T-cell (primary cell): Measurements from ENCODE around the gene PRKAR1B. TPM values are rescaled to one million over a fixed set of nuclear protein-coding genes. Genes with fewer than 3 reads are reported as not detected.

ENCODE experiments used
- ATAC-seq, 4 experiments: fragments of 200-7000 bp in 3 of 4; fragments of 150-1000 bp in 1 of 4; cut with Tn5 transposase; replicated peaks in 1 of 4; 1 replicate in 3 of 4; 2 replicates in 1 of 4; pipeline ENCODE4 v1.10.0; 2021; ENCODE audit warnings: moderate library complexity in 3 of 4, mild to moderate bottlenecking in 2 of 4, moderate number of reproducible peaks in 1 of 4
- CTCF ChIA-PET, 2 donors: fragments of 300-600 bp; sonication (Branson Sonifier 250); formaldehyde crosslinking; loops; one replicate each; lab custom pipeline; 2022; ENCODE audit warnings: antibody characterized with exemption in 2 of 2; lab: Charles Lee
- POLR2A ChIA-PET, 2 donors: fragments of 300-600 bp; sonication (Branson Sonifier 250); formaldehyde crosslinking; loops; one replicate each; lab custom pipeline; 2022; ENCODE audit warnings: antibody characterized with exemption in 2 of 2; lab: Charles Lee
- DNase-seq, 35 experiments: peaks; one replicate each; pipeline versions ENCODE4 v3.0.0 to v3.0.0-alpha.2; 2013 to 2023
- H3K27ac ChIP-seq: one replicate; pipeline ENCODE4 v1.5.1; 2013; ENCODE audit warnings: low read length
- H3K27me3 ChIP-seq, 2 experiments: replicated peaks in 1 of 2; 1 replicate in 1 of 2; 2 replicates in 1 of 2; pipeline versions ENCODE4 v1.6.1 to v1.7.0; 2013; ENCODE audit warnings: low read length in 1 of 2, mixed read lengths in 1 of 2; ENCODE audit not compliant: control insufficient read depth in 2 of 2, insufficient read depth in 2 of 2; ENCODE audit errors: extremely low read depth in 1 of 2
- H3K36me3 ChIP-seq, 2 donors: 1 replicate in 1 of 2; 2 replicates in 1 of 2; pipeline versions ENCODE4 v1.6.1 to v1.7.0; 2013; ENCODE audit warnings: low read length in 1 of 2; ENCODE audit not compliant: control insufficient read depth in 2 of 2, insufficient read depth in 1 of 2; ENCODE audit errors: extremely low read depth in 1 of 2
- H3K4me1 ChIP-seq, 2 experiments: 1 replicate in 1 of 2; 2 replicates in 1 of 2; pipeline versions ENCODE4 v1.6.1 to v1.7.0; 2013; ENCODE audit warnings: low read length in 2 of 2, mixed read lengths in 1 of 2; ENCODE audit not compliant: insufficient read depth in 2 of 2, control insufficient read depth in 1 of 2; ENCODE audit errors: extremely low read depth in 1 of 2
- H3K4me3 ChIP-seq, 2 donors: 1 replicate in 1 of 2; 2 replicates in 1 of 2; pipeline versions ENCODE4 v1.5.1 to v1.7.0; 2013; ENCODE audit warnings: mild to moderate bottlenecking in 2 of 2, low read length in 1 of 2, moderate library complexity in 1 of 2; ENCODE audit not compliant: control insufficient read depth in 1 of 2; ENCODE audit errors: extremely low read depth in 1 of 2
- H3K9me3 ChIP-seq: 2 replicates; pipeline ENCODE4 v1.7.0; 2013
- H3K27ac Mint-ChIP-seq, 2 donors: one replicate each; pipeline ENCODE4 v1.8.0; 2020 to 2021; ENCODE audit warnings: mild to moderate bottlenecking in 2 of 2, mixed read lengths in 2 of 2
- H3K27me3 Mint-ChIP-seq, 2 donors: one replicate each; pipeline ENCODE4 v1.8.0; 2021 to 2022; ENCODE audit warnings: mixed read lengths in 2 of 2
- H3K36me3 Mint-ChIP-seq: one replicate; pipeline ENCODE4 v1.8.0; 2021; ENCODE audit warnings: mixed read lengths
- H3K4me1 Mint-ChIP-seq, 3 donors: one replicate each; pipeline ENCODE4 v1.8.0; 2020 to 2022; ENCODE audit warnings: mixed read lengths in 3 of 3, mild to moderate bottlenecking in 1 of 3
- H3K4me3 Mint-ChIP-seq, 3 donors: one replicate each; pipeline ENCODE4 v1.8.0; 2020 to 2022; ENCODE audit warnings: mild to moderate bottlenecking in 3 of 3, mixed read lengths in 3 of 3, moderate library complexity in 3 of 3
- H3K9me3 Mint-ChIP-seq, 3 donors: one replicate each; pipeline ENCODE4 v1.8.0; 2020 to 2022; ENCODE audit warnings: mixed read lengths in 3 of 3
- WGBS: methylation state at CpG from one replicate; pipeline ENCODE4 v1.1.5; 2013; ENCODE audit warnings: missing lambda C conversion rate; ENCODE audit not compliant: insufficient coverage; 5-methylcytosine and 5-hydroxymethylcytosine counted together
- total RNA-seq, 35 experiments: library from RNA in 6 of 35; stranded (reverse) in 6 of 35; fragments of 120-200 nt in 1 of 35; gene quantifications; one replicate each; pipeline versions ENCODE4 v1.2.1 to v1.2.4 and lab custom pipeline; 2013 to 2026

Gene PRKAR1B
- total RNA-seq, 5 donors from 2014 or later (not counting 1 experiment from before 2014, with no cell fraction given), result 20.7 to 35.4 (median 24.4) TPM

GRCh38 chr7:569071-569855 is 157.8 kb downstream of the PRKAR1B start:
- CTCF ChIA-PET, result no interaction called here
- no peak overlapping the region for H3K4me3 ChIP-seq
- DNase-seq (no peak), ATAC-seq (no peak)
- H3K27ac Mint-ChIP-seq, result no peak overlapping the region
- H3K27me3 Mint-ChIP-seq, result no peaks in the 10 kb centered on the region
- no peak overlapping the region for H3K4me3 Mint-ChIP-seq
- POLR2A ChIA-PET, result interaction anchor here in 1 of 2 donors (0.5 kb wide), 1 partner anchor 102 kb away, joined by 3 read pairs; no protein-coding TSS in a partner anchor
- no peaks in the 10 kb centered on the region for H3K9me3 Mint-ChIP-seq
- H3K9me3 ChIP-seq, result no peaks in the 10 kb centered on the region
- no peak overlapping the region for H3K27ac ChIP-seq
- no peaks in the 10 kb centered on the region for H3K4me1 Mint-ChIP-seq
- no peaks in the 10 kb centered on the region for H3K27me3 ChIP-seq
- peaks cover 0 to 8% of the 10 kb centered on the region in 2 donors for H3K36me3 ChIP-seq
- H3K36me3 Mint-ChIP-seq, result peaks cover 3% of the 10 kb centered on the region
- H3K4me1 ChIP-seq, result no peaks in the 10 kb centered on the region
- WGBS, result 92% methylated on average over 28 of the region's 30 CpGs

DNA sequence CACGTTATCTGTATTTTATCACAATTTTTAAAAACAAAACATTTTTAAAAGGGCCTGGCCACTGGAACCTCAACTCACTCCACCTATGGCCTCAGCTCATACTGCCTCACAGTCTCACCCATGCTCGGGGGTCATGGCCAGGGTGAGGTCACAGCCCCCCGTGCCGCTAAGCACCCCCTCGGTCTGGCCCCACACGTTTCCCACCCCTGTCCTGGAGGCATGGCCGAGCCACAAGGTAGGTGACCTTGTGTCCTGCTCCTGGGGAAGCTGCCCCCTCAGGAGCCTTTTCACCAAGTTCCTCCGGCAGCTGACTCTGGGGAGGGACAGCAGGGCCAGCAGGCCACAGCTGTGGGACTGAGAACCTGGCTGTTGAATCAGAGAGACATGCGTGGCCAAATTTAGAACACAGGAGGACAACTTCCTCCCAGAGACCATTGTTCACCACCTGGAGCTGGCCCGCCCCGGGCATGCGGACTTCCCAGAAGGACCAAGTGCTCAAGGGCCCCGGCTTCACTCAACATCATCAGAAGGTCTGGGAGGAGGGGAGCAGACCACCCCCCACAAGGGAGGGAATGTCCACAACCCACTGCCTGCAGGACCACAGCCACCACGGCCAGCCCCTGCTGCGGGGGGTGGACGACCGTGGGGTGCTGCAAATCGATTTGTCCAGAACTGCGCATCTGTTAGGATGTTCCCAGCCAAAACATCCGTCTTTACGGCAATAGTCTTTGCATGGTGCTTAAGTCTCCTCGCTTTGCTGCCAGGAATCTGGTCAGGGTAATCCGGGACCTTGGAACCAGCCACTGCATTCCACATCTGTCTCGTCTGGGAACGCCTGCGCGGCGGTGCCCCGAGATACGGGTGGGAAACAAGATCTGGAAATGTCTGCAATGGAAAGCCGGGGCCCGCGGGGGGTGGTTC is 158.8 kb downstream of the PRKAR1B start:
- Mint-ChIP-seq H3K27me3 (no peaks in the 10 kb centered on the region), H3K4me1 (no peaks in the 10 kb centered on the region), H3K27ac (no peak overlapping the region), H3K9me3 (no peaks in the 10 kb centered on the region), H3K4me3 (no peak overlapping the region), H3K36me3 (peaks cover 3% of the 10 kb centered on the region)
- DNase-seq, result no peak
- CTCF ChIA-PET, result no interaction called here
- POLR2A ChIA-PET, result no interaction called here
- H3K27me3 ChIP-seq, result no peaks in the 10 kb centered on the region
- peaks cover 0 to 8% of the 10 kb centered on the region in 2 donors for H3K36me3 ChIP-seq
- 96% methylated on average over 28 of the region's 33 CpGs for WGBS
- no peak overlapping the region for H3K4me3 ChIP-seq
- no peaks in the 10 kb centered on the region for H3K9me3 ChIP-seq
- H3K27ac ChIP-seq, result no peak overlapping the region
- ATAC-seq, result no peak
- no peaks in the 10 kb centered on the region for H3K4me1 ChIP-seq

DNA sequence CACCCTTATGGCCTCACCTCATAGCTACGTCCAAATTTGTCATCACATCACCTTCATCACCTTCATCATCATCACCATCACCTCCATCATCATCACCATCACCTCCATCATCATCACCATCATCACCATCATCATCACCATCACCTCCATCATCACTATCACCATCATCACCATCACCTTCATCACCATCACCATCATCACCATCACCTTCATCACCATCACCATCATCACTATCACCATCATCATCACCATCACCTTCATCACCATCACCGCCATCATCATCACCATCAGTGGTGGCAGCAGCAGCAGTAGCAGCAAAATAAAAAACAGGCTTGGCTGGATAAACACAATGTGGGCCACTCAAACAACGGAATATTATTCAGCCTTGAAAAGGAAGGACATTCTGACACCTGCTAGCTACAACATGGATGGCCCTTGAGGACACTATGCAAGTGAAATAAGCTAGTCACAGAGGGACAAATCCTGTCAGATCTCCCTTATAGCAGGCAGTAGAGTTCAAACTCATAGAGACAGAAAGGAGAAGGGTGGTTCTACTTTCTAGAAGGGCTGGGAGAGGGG is 159.7 kb downstream of the PRKAR1B start:
- ATAC-seq (no peak), DNase-seq (no peak)
- H3K4me3 Mint-ChIP-seq, result no peak overlapping the region
- peaks cover 3% of the 10 kb centered on the region for H3K36me3 Mint-ChIP-seq
- no peak overlapping the region for H3K27ac Mint-ChIP-seq
- Histone ChIP-seq H3K9me3 (no peaks in the 10 kb centered on the region), H3K27ac (no peak overlapping the region), H3K4me1 (no peaks in the 10 kb centered on the region), H3K36me3 (peaks cover 0 to 8% of the 10 kb centered on the region in 2 donors), H3K27me3 (no peaks in the 10 kb centered on the region), H3K4me3 (no peak overlapping the region)
- WGBS, result 100% methylated on average over 1 of the region's 3 CpGs
- H3K27me3 Mint-ChIP-seq, result no peaks in the 10 kb centered on the region
- H3K9me3 Mint-ChIP-seq, result no peaks in the 10 kb centered on the region
- POLR2A ChIA-PET, result no interaction called here
- no peaks in the 10 kb centered on the region for H3K4me1 Mint-ChIP-seq
- CTCF ChIA-PET, result no interaction called here

- WGBS, result no CpG with 5 or more reads among the region's 1 CpG
Measured at GRCh38 chr7:566100-566499, 161.0 kb downstream of the PRKAR1B start.

DNA sequence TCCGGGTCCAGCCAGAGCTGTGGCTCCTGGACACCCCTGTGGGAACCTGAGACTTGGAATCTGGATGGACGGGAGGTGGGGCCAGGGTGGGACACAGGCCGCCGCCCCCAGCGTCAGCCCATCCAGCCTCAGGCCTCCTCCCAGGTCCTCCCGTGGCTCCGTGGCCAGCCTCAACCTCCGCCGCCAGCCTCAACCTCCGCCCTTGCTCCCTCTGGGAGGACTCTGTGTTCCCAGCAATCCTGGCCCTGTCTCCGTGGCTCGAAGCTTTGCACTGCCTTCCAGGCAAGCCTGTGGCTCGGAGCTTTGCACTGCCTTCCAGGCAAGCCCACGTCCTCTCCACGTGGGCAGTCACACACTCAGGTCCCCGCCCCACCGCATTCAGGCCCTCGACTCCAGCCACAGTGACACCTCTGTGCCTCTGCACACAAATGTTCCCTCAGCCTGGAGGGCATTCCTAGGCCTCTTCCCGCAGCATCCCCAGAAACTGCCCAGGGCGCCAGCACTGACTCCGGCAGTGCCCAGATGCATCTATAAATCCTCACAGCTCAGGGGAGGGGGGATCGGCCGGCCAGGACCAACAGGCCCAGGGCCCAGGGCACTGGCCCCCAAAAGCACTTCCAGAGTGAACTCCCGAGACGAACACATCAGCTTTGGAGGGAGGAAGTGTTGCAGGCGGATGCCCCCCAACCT is 162.8 kb downstream of the PRKAR1B start:
- Mint-ChIP-seq H3K27me3 (no peaks in the 10 kb centered on the region), H3K9me3 (no peaks in the 10 kb centered on the region), H3K4me1 (peaks cover 0 to 8% (median 0%) of the 10 kb centered on the region in 3 donors), H3K36me3 (peaks cover 6% of the 10 kb centered on the region), H3K27ac (no peak overlapping the region), H3K4me3 (no peak overlapping the region)
- ATAC-seq (no peak), DNase-seq (no peak)
- ChIA-PET CTCF (no interaction called here), POLR2A (interaction anchor here in 1 of 2 donors (0.6 kb wide), 1 partner anchor 140 kb away, joined by 3 read pairs; no protein-coding TSS in a partner anchor)
- Histone ChIP-seq H3K36me3 (peaks cover 0 to 2% of the 10 kb centered on the region in 2 donors), H3K9me3 (no peaks in the 10 kb centered on the region), H3K4me3 (no peak overlapping the region), H3K27ac (no peak overlapping the region), H3K27me3 (no peaks in the 10 kb centered on the region), H3K4me1 (no peaks in the 10 kb centered on the region)
- WGBS, result 95% methylated on average over 19 of the region's 26 CpGs

More at GRCh38 chr7:566100-566499, 161.0 kb downstream of the PRKAR1B start:
- Histone ChIP-seq H3K36me3 (peaks cover 0 to 8% of the 10 kb centered on the region in 2 donors), H3K9me3 (no peaks in the 10 kb centered on the region), H3K27ac (no peak overlapping the region), H3K4me3 (no peak overlapping the region), H3K27me3 (no peaks in the 10 kb centered on the region), H3K4me1 (no peaks in the 10 kb centered on the region)
- no peak for ATAC-seq
- ChIA-PET POLR2A (no interaction called here), CTCF (no interaction called here)
- Mint-ChIP-seq H3K36me3 (peaks cover 3% of the 10 kb centered on the region), H3K9me3 (no peaks in the 10 kb centered on the region), H3K27me3 (no peaks in the 10 kb centered on the region), H3K27ac (no peak overlapping the region), H3K4me3 (no peak overlapping the region), H3K4me1 (peaks cover 0 to 2% (median 0%) of the 10 kb centered on the region in 3 donors)
- DNase-seq, result no peak
